GM12878 (cell line): ENCODE measurements around the gene PSME3IP1.

Experiments
- POLR2A ChIP-seq: IDR thresholded peaks from 2 replicates; pipeline ENCODE4 v1.6.1; 2011; ENCODE audit warnings: low read depth, mild to moderate bottlenecking, low read length
- TF ChIP-seq, protein P1 (sequence below), 3 experiments: IDR thresholded peaks in 2 of 3; conservative IDR thresholded peaks in 1 of 3; 2 replicates each; pipeline ENCODE4 v1.5.1; 2011; ENCODE audit warnings: low read depth in 3 of 3, low read length in 3 of 3, mild to moderate bottlenecking in 3 of 3, control low read depth in 2 of 3, moderate library complexity in 2 of 3, inconsistent platforms in 1 of 3, mixed read lengths in 1 of 3; ENCODE audit not compliant: control insufficient read depth in 2 of 3, insufficient read depth in 1 of 3; ENCODE audit errors: extremely low read depth in 1 of 3
- TF ChIP-seq, protein P2 (sequence below): IDR thresholded peaks from 2 replicates; pipeline ENCODE4 v1.6.1; 2012; ENCODE audit warnings: low read length, inconsistent platforms

- TF ChIP-seq, protein P1, sequence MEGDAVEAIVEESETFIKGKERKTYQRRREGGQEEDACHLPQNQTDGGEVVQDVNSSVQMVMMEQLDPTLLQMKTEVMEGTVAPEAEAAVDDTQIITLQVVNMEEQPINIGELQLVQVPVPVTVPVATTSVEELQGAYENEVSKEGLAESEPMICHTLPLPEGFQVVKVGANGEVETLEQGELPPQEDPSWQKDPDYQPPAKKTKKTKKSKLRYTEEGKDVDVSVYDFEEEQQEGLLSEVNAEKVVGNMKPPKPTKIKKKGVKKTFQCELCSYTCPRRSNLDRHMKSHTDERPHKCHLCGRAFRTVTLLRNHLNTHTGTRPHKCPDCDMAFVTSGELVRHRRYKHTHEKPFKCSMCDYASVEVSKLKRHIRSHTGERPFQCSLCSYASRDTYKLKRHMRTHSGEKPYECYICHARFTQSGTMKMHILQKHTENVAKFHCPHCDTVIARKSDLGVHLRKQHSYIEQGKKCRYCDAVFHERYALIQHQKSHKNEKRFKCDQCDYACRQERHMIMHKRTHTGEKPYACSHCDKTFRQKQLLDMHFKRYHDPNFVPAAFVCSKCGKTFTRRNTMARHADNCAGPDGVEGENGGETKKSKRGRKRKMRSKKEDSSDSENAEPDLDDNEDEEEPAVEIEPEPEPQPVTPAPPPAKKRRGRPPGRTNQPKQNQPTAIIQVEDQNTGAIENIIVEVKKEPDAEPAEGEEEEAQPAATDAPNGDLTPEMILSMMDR (IDR thresholded peaks at IDR 0.05 in 2 of 3, conservative IDR thresholded peaks at IDR 0.05 in 1 of 3; ENCODE audit: control insufficient read depth in 2 of 3, extremely low read depth in 1 of 3, insufficient read depth in 1 of 3, low read depth in 3 of 3, low read length in 3 of 3), result no peak
- TF ChIP-seq, protein P2, sequence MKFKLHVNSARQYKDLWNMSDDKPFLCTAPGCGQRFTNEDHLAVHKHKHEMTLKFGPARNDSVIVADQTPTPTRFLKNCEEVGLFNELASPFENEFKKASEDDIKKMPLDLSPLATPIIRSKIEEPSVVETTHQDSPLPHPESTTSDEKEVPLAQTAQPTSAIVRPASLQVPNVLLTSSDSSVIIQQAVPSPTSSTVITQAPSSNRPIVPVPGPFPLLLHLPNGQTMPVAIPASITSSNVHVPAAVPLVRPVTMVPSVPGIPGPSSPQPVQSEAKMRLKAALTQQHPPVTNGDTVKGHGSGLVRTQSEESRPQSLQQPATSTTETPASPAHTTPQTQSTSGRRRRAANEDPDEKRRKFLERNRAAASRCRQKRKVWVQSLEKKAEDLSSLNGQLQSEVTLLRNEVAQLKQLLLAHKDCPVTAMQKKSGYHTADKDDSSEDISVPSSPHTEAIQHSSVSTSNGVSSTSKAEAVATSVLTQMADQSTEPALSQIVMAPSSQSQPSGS, result no peak
- no peak for TF ChIP-seq POLR2A
Measured at GRCh38 chr16:57191056-57191571, 5.3 kb upstream of the PSME3IP1 start.
